ENCODE results near the gene ZDHHC17. TPM values are rescaled to one million over a fixed set of nuclear protein-coding genes. Genes with fewer than 3 reads are reported as not detected.

Gene ZDHHC17
- total RNA-seq, 1 donor from 2014 or later = 26.1 TPM

DNA sequence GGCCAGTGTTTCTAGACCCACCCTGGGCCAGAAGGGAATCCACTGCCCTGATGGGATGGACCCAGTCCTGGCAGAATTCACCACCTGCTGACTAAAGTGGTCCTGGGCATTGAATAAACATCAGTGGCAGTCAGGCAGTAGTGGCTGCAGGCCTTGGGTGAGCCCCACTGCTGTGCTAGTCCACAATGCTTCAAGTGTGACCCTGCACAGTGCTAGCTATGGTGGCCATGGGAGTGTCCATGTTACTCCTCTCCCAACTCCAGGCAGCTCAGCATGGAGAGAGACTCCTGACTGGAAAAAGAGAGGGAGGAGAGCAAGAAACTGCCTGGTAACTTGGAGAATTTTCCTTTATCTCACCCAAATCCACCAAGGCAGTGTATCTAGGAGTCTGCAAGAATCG is 132.4 kb downstream of the ZDHHC17 start:
- no peak for FAIRE-seq
- no peak overlapping the region for H3K4me3 ChIP-seq (ENCODE audit: low read depth, low read length)
- TF ChIP-seq, protein P1, sequence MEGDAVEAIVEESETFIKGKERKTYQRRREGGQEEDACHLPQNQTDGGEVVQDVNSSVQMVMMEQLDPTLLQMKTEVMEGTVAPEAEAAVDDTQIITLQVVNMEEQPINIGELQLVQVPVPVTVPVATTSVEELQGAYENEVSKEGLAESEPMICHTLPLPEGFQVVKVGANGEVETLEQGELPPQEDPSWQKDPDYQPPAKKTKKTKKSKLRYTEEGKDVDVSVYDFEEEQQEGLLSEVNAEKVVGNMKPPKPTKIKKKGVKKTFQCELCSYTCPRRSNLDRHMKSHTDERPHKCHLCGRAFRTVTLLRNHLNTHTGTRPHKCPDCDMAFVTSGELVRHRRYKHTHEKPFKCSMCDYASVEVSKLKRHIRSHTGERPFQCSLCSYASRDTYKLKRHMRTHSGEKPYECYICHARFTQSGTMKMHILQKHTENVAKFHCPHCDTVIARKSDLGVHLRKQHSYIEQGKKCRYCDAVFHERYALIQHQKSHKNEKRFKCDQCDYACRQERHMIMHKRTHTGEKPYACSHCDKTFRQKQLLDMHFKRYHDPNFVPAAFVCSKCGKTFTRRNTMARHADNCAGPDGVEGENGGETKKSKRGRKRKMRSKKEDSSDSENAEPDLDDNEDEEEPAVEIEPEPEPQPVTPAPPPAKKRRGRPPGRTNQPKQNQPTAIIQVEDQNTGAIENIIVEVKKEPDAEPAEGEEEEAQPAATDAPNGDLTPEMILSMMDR (IDR thresholded peaks at IDR 0.05; ENCODE audit: insufficient read depth, low read length, severe bottlenecking) = no peak
- no peaks in the 10 kb centered on the region for H3K27me3 ChIP-seq (ENCODE audit: control insufficient read depth, insufficient read depth, low read length)
- DNase-seq (ENCODE audit: low read depth) = no peak
- H3K36me3 ChIP-seq (ENCODE audit: control insufficient read depth, insufficient read depth, low read length) = no peaks in the 10 kb centered on the region

DNA sequence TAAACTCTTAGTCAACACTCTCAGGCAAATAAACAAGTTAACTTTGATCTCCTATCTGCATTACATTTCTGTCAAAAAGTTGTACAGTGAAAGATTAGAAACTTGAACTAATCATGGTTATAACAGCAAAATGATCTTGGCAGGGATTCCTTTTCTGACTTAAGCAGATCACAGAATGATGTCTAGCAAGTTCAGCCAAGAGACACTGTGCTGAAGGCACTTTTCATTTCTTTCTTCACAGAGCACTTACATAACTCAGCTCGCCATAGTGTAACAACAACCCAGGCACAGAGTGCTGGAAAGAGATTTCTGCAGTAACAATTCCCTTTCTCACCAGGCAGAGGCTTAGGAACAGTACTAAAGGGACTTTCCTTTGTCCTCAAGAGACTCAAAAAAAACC is 134.5 kb downstream of the ZDHHC17 start:
- Histone ChIP-seq H3K4me3 (ENCODE audit: low read depth, low read length) (no peak overlapping the region), H3K36me3 (ENCODE audit: control insufficient read depth, insufficient read depth, low read length) (no peaks in the 10 kb centered on the region), H3K27me3 (ENCODE audit: control insufficient read depth, insufficient read depth, low read length) (no peaks in the 10 kb centered on the region)
- no peak for DNase-seq (ENCODE audit: low read depth)
- TF ChIP-seq, protein P1 (IDR thresholded peaks at IDR 0.05; ENCODE audit: insufficient read depth, low read length, severe bottlenecking) = no peak
- FAIRE-seq = no peak

DNA sequence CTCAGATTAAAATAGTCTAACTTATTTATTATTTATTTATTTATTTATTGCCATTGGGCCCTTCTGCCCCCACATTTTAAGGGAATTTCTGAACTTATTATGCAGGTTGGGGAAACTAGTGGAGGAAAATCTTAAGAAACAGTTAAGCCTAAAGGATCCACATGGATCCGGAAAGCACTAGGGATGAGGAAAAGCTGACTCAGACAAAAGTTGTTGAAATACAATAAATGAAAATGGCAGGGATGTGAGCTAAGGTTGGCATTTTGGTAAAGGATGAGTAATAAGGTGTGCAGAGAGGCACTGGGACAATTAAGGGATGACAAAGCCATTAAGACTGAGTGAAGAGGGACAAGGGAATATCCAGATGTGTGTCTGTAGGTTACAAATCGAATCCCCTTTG is 135.6 kb downstream of the ZDHHC17 start:
- H3K27me3 ChIP-seq (ENCODE audit: control insufficient read depth, insufficient read depth, low read length) = no peaks in the 10 kb centered on the region
- no peak overlapping the region for H3K4me3 ChIP-seq (ENCODE audit: low read depth, low read length)
- TF ChIP-seq, protein P1 (IDR thresholded peaks at IDR 0.05; ENCODE audit: insufficient read depth, low read length, severe bottlenecking) = no peak
- FAIRE-seq (no peak), DNase-seq (ENCODE audit: low read depth) (peak; percentile 10)
- no peaks in the 10 kb centered on the region for H3K36me3 ChIP-seq (ENCODE audit: control insufficient read depth, insufficient read depth, low read length)

DNA sequence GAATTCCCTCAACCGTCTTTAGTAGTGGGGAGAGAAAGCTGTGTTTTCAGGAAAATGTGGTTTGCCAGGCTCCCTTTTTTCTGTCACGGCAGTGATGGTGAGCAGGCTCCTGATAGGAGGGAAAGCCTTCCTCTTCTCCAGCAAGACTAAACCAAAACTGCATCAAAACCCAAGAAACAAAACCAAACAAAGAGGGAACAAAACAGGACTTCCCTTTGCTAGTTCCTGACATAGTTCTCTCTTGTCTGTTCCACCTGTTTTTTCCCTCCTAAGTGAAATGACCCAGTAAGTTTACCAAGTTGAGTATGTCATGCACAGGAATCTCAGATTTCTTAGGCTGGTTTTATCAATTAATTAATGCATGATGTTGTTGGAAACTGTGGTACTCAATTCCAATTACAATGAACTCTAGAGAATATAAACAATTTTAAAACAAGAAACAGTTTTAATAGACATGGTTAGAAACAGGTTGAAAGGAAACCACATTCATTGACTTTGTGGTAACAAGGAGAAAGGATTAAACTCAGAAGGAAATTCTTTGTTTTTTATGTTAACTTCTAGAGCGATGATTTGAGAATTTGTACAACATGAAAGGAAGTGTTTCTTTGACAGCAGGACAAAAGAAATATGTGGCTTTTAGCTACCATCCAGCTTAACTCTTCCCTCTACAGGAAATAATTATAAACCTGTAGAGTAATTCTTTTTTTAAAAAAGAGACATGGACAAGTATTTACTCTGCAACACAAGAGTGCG is 137.9 kb downstream of the ZDHHC17 start:
- FAIRE-seq = no peak
- no peak for DNase-seq (ENCODE audit: low read depth)
- Histone ChIP-seq H3K27me3 (ENCODE audit: control insufficient read depth, insufficient read depth, low read length) (no peaks in the 10 kb centered on the region), H3K4me3 (ENCODE audit: low read depth, low read length) (no peak overlapping the region), H3K36me3 (ENCODE audit: control insufficient read depth, insufficient read depth, low read length) (no peaks in the 10 kb centered on the region)
- TF ChIP-seq, protein P1 (IDR thresholded peaks at IDR 0.05; ENCODE audit: insufficient read depth, low read length, severe bottlenecking) = no peak

Other genes with a start within 250 kb of the ZDHHC17 start
- gene OSBPL8, start 204.3 kb upstream of the ZDHHC17 start, total RNA-seq = 63.7 and 80.0 TPM in 2 replicates
- gene CSRP2, start 114.9 kb downstream of the ZDHHC17 start, total RNA-seq = 19.5 and 25.5 TPM in 2 replicates

All from bronchial epithelial cell (primary cell).